Measurements from ENCODE around the gene MYLK4.

GRCh38 chr6:2773449-2773848 is 22.7 kb upstream of the MYLK4 start:
- no peak for TF ChIP-seq CTCF (conservative IDR thresholded peaks at IDR 0.05)
- no peak for TF ChIP-seq EZH2 (IDR thresholded peaks at IDR 0.05; ENCODE audit: low read depth)
